Stimulated activated CD8-positive, alpha-beta memory T cell treated with anti-CD3 and anti-CD28 coated beads, Interleukin-12 subunit alpha, Interleukin-12 subunit beta, amount 100 ng/mL, for 4 hours (primary cell): ENCODE measurements around the gene CDK2AP2.
"Not testable (repeated sequence)": the region's sequence is repeated elsewhere in the genome, so short reads cannot be mapped to it uniquely, and the experiment has no call there.

ENCODE experiments used
- DNase-seq: peaks from one replicate; pipeline ENCODE4 v3.0.0-alpha.2; 2020; ENCODE audit warnings: low read depth

Gene CDK2AP2

DNA sequence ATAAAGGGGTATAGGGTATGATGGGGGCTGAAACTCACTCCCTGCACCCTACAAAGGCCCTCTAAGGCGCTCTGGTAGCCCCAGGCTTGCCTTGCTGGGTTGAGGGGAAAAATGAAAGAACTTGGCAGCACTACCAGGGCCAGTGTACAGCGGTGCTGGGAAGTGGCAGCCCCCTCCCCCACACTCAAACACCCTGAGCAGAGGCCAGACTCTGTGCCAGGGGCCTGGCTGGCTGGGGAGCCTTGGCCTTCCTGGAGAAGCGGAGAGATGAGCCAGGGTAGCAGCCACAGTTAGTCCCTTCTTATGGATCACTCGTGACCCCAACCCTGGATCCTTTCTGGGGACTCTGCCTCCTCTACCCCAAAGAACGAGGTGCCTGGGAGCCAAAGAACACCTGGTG is 41.6 kb downstream of the CDK2AP2 start:
- no peak for DNase-seq

DNA sequence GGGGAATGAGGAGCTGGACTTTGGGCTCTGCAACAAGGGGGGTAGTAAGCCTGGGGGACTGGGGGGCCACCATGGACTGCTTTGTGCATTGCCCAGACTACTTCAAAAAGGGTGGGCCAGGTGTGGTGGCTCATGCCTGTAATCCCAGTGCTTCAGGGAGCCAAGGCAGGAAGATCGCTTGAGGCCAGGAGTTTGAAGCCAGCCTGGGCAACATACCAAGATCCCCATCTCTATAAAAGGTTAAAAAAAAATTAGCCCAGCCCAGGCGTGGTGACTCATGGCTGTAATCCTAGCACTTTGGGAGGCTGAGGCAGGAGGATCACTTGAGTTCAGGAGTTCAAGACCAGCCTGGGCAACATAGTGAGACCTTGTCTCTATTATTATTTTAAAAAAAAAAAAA is 42.4 kb downstream of the CDK2AP2 start:
- DNase-seq, result not testable (repeated sequence)

DNA sequence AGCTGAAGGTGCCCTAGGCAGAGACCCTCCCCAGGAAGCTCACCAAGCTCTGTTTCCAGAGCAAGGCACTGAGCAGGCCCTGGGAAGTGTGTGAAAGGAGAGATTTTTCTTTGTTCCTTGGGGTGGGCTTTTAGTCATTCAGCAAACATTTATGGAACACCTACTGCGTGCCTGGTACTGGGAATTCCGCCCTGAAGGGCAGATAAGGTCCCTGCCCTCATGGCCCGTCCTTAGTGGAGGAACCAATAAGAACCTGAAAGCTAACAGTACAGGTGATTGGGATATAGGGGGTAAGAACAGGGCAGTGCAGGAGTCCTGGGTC is 42.8 kb downstream of the CDK2AP2 start:
- DNase-seq, result no peak

DNA sequence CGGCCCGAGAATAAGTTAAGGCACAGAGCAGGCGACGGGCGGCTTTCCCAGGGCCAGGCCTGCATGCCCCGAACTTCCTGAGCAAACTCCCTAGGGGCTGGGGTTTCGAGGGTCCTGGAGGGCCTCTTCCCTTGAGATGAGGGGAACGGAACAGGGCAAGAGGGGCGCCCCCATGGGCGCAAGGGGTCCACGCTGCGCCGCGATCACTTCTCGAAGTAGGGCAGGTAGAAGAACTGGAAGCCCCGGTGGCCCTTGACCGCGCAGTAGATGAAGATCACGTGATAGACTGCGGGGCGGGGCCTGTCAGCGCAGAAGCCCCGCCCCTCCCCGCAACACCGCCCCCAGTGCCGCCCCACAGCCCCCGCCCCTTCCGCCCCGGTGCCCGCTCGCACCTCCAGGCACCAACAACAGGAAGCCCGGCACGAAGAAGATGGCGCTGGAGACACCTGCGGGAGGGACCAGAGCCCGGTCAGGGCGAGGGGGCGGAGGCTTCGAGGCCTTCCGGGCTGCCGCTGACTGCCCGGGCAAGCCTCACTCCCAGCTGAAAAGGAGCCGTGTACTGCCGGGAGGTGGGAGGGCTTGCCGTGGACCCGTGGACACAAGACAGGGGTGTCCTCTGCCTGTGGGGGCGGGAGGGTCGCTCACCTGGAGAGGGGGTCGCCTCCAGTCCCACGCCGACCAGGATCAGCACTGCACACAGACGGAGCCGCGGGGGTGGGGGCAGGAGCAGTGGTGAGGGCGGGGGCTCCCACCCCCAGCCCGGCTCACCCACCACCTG is 43.4 kb downstream of the CDK2AP2 start:
- DNase-seq, result peak; percentile 80

DNA sequence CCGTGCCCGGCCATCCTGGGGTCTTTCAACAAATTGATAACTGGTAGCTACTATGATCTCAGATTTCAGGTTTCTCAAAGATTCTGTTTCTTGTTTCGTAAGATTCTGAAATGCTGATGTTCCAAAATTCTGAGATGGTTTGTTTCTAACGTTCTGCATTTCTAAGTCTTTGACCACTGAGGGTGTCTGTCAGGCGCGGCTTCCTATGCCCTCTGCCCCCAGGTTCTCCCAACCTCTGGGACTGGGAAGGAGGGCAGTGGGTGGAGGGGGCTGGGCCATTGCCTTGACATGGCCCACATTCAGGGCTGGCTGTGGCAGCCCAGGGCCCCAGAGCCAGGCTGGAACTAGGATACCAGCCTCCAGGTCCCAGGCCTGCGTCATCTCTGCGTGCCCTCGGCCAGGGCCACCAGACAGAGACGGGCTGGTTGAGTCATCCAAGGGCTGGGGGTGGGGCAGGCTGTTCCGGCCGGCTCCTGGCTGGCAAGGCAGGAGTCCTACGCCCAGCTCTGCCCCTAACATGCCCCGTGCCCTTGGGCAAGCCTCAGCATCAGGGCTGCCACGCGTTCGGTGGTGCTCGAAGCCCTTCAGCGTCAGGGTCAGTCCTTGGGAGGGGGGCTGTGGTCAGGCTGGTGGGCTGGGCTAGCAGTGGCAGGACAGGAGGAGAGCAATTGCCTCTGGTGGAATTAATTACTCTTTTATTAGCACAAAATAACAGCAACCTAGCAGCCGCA is 44.1 kb downstream of the CDK2AP2 start:
- DNase-seq, result no peak

DNA sequence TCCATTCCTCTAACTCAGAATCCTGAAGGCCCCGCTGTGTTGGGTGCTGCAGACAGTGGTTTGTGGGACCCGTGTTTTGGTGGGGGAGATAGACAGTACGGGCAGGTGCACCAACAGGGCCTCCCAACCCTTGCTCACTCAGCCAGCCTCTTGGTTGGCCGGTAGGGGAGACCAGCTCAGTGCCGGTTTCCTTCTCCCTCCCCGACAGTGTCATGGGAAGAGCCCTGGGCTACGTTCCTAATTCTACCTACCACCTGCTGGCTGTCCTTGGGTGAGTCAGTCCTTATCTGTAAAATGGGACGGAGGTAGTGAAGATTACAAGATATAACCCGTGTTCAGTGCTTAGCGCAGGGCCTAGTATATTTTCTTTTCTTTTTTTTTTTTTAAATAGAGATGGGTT is 44.8 kb downstream of the CDK2AP2 start:
- DNase-seq, result no peak

DNA sequence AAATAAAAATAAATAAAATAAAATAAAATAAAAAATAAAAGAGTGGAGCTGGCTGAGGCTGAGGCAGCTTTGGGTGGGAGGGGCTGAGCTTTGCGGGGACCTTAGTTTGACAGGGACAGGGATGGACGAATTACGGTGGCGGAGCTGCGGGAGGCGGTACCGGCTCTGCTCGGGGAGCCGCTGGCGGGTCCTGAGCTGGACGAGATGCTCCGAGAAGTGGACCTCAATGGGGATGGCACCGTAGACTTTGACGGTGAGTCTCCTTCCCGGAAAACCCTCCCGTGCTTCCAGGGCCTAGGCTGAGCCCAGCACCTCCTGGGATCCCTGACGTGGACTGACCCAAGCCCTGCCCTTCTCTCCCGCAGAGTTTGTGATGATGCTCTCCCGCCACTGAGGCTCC is 49.7 kb downstream of the CDK2AP2 start:
- DNase-seq, result no peak

DNA sequence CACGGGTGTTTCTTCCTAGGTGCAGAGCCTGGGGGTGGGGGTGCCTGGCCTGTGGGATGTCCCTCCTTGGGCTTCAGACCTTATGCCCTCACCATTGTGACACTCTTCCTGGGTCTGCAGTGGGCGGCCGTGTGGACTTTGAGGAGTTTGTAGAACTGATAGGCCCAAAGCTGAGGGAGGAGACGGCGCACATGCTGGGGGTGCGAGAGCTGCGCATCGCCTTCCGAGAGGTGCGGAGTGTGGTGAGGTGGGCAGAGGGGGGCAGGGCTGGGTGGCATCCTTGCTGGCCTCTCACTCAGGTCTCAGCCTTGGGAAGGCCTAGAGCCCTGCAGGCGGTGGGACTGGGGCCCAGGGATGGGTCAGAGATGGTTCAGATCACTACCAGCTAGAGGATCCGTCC is 50.5 kb downstream of the CDK2AP2 start:
- DNase-seq, result no peak
